ENCODE measurements around the gene SLC25A18.
"Not testable (repeated sequence)": the region's sequence is repeated elsewhere in the genome, so short reads cannot be mapped to it uniquely, and the experiment has no call there.

Gene SLC25A18

DNA sequence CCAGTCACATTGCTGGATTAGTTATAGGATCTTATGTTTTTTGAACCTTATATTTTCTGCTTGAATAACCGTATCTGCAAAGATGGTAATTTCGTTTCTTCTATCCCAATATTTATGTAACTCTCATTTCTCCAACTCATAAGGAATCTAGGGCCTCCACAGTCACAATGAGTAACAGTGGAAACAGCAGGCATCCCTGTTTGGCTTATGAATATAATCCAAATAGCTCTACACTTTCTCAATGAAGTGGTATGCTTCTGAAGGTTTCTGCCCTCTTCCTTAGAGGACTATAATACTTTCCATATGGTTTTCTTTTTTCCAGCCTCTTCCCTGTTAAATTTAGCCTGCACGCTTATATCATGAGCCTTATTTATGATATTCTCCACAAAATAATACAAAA, 48.8 kb downstream of the SLC25A18 start:
- DNase-seq, result no peak

DNA sequence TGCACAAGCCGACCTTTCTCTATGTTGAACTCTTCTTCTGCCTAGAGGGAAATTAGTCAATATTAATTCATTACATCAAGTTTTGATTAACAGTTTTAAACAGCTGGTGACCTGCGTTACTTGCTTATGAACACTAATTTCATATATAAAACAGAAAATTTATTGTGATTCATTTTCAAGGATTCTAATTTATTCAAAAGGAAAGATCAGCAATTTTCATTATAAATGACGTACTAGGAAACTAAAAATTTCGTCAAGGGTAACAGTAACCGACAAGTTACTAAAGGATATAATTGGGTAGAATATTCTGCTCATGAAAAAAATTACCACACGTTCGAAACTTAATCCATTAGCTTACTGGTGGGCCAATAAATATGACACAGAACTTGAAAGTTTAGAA, 50.0 kb downstream of the SLC25A18 start:
- no peak for DNase-seq

DNA sequence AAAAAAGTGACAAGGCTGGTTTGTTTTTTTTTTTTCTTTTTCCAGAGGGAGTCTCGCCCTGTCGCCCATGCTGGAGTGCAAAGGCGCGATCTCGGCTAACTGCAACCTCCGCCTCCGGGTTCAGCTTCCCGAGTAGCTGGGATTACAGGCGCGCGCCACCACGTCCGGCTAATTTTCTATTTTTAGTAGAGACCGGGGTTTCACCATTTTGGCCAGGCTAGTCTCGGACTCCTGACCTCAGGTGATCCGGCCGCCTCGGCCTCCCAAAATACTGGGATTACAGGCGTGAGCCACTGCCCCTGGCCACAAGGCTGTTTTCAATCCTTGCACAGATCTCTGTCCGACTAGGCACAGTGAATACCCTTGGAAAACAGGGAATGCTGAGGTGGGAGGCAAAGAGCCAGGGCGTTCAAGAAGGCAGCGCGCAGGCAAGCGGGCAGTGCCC, 64.7 kb downstream of the SLC25A18 start:
- DNase-seq, result no peak

DNA sequence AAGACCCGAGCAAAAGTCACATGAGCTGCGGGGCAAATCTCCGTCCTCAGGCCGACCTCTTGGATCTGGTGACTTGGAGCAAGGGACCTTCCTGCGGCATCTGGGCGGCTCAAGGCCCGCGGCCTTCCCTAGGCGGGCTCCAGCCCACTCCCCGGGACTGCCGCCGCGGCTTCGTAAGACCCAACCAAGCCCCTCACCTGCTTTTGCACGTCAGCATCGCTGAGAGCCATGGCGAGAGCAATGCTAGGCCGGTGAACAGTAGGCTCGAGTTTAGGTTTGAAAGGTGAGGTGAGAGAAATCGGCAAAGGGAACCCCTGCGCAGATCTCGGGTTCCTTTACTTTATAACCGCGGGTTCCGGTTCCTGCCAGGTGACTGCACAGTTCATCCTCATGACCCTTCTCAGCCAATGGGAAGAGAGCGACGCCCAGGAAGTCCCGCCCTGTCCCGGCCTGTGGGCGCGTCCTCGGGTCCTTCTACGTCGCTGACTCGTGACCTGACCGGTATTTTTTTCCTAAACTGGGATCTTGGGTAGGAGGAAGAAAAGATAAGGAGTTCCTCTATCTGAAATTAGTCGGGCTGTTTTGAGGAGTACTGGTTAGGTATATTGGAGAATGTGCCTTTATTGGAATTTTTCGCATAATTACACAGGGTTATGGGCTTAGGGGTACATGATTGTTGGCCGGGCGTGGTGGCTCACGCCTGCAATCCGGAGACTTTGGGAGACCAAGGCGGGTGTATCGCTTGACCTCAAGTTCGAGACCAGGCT, 65.3 kb downstream of the SLC25A18 start, which contains the start of gene ATP6V1E1:
Gene ATP6V1E1, minus strand, starts transcription at position 344 of the 767 bp plus-strand sequence. Its CDS starts 114 bp downstream, at position 230.
- peak; percentile 91 to 93 for DNase-seq

DNA sequence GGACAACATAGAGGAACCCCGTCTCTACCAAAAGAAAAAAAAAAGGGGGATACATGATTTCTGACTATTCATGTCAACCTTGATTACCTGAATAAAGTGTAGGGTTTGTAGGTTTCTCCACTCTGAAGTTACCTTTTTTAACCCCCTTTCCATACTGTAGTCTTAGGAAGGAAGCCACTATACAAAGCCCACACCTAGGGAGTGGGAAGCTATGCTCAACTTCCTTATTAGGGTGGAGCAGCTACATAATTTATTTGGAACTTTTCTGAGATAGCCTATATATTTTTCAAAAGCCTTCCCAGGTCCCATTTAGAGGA, 65.8 kb downstream of the SLC25A18 start:
- DNase-seq, result no peak

DNA sequence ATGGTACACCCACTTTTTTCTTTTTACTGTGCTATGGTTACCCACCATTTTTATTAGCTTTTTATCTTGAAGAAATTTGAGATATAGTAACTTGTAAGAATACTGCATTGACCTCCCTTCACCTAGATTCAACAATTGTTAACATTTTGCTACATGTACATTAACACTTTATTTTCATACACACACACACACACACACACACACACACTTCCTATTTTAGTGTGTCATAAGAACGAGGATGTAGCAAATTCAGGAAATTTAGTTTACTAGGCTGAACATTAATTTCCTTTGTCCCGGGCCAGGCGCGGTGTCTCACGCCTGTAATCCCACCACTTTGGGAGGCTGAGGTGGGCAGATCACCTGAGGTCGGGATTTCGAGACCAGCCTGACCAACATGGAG, 66.3 kb downstream of the SLC25A18 start:
- DNase-seq, result no peak

DNA sequence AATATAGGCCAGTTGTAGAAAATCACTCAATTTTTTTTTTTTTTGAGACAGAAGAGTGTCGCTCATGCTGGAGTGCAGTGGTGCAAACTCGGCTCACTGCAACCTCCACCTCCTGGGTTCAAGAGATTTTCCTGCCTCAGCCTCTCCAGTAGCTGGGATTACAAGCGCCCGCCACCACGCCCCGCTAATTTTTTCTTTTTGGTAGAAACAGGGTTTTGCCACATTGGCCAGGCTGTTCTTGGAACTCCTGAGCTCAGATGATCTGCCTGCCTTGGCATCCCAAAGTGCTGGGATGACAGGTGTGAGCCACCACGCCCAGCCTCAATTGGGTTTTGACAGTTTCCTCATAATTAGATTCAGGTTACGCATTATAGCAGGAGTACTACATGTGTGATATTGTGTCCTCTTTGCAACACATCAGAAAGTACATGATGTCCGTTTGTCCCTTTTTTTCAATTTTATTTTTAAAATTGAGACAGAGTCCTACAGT, 67.8 kb downstream of the SLC25A18 start:
- DNase-seq, result no peak

DNA sequence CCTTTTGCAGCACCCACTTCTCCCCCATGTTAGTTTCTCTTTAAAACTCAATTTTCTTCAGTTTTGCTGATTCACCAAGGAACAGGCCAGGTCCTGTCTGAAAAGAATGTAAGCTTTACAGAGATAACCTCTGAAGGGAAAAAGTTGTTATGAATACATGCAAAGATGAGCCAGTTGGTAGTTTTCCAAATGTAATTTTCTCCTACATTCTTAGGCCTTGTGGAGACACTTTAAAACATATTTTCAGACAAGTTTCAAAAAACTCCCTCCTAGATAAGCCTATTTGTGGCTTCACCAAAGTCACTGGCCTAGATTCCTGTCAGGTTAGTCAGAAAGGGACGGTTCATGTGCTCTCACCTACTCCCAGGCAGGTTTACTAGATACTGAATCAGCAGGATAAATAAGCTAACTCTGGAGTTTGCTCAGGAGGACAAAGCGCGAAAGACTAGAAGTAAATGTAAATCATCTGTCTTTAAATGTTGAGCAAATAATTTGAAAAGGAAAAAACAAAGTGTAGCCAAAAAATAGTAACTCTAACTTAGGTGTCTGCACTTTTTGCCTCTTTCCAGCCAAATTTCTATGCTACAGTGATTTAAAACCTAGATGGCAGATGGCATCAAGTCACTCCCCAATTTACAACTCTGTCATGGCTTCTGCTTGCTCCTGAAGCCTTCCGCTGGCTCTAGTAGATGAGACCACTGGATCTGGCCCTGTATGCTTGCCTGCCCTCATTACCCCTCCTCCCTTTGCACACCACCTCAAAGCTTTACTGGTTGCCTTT, 70.1 kb downstream of the SLC25A18 start:
- DNase-seq, result no peak

DNA sequence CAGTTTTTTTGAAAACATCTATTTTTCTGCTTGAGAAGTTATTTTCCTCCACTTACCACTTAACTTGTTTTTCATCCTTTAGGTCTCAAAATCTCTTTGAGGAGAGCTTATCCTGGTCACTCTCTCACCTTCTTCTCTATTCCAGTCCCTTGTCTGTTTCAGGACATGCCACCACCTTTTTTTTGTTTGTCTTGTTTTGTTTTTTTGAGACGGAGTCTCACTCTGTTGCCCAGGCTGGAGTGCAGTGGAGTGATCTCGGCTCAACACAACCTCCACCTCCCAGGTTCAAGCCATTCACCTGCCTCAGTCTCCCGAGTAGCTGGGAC, 70.7 kb downstream of the SLC25A18 start:
- no peak for DNase-seq

DNA sequence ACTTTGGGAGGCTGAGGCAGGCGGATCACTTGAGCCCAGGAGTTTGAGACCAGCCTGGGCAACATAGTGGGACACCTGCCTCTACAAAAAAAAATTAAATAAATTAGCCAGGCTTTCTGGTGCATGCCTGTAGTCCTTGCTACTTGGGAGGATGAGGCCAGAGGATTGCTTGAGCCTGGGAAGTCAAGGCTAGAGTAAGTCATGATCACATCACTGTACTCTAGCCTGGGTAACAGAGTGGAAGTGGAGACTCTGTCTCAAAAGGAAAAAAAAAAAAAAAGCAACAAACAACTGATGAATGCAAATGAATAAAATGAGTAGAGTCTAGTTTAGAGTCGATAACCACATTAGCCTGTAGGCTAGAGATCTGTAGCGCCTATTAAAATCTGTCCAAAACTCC, 71.4 kb downstream of the SLC25A18 start:
- DNase-seq, result no peak

DNA sequence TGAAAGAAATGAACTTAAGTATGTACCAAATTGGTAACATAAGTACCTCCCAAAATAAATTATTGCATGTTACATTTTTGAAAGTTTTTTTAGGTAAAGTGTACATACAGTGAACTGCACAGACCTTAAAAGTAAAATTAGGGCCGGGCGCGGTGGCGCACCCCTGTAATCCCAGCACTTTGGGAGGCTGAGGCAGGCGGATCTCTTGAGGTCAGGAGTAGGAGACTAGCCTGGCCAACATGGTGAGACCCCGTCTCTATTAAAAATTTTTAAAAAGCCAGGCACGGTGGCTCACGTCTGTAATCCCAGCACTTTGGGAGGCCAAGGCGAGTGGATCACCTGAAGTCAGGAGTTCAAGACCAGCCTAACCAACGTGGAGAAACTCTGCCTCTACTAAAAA, 73.6 kb downstream of the SLC25A18 start:
- not testable (repeated sequence) for DNase-seq

DNA sequence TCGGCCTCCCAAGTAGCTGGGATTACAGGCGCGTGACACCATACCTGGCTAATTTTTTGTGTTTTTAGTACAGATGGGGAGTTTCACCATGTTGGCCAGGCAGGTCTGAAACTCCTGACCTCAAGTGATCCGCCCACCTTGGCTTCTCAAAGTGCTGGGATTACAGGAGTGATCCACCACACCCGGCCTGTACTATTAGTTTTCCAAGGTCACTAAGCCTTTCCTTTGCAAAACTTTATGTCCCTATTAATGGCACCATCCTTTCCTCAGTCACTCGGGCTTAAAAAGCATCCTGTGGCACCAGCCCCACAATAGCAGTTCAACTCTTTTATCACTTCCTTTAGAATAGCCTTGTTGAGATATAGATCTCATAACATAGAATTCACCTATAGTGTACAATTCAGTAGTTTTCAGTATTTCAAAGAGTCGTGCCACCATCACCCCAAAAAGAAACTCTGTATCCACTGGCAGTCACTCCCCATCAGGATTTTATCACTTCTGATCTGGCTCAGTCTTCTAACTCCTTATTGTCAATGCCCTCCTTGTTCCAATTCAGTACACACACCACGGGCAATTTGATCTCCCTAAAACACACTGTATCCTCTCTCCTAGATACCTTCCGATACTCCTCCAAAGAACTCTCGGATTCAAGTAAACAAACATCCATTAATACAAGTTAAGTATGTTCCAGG, 74.3 kb downstream of the SLC25A18 start:
- no peak for DNase-seq

DNA sequence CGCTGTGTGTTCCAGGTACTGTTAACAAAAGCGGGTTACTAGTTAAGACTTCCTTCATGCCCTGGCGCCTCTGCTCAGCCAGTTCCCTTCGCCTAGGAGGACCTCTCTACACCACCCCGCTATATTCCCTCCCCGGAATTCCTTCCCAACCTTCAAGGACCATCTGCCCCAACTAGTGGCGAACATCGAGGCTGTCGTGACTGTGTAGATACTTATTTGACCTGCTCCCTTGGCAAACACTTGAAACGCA, 74.8 kb downstream of the SLC25A18 start:
- DNase-seq, result no peak

DNA sequence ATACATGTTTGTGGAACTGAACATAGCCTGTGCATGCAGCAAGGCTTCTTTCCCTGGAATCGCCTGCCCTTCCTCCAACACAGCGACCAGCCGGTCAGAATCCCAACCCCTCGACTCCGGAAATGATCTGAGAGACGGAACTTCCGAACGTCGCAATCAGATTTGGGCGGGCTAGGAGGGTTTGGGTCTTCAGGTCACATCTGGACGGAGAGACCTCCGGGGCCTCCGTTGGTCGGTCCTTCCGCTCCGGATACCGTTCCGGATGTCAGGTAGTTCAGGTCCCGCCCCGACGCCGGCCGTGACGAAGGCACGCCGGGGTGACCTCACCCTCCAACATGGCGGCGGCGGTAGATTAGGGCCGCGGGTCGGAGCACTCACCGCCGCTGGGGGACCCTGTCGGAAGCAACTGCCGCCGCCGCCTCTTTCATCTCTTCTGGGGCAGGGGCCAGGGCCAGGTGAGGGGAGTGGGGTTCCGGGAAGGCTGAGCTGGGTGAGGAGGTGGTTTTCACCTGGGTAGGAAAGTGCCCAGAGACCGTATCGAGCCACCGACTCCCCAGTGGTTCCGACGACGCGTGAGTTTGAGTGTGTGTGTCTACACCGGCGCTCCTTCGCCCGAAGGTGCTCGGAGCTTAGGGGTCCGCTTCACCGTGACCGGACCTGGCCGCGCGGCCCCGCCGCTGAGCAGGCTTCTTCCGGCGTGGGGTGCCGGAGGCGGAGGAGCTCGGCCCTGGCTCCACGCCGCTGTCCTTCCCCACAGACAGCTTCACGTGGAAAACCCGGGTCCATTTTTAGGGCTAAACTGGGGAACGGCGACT, 75.3 kb downstream of the SLC25A18 start, which contains the start of gene BCL2L13:
Gene BCL2L13, plus strand, starts transcription at position 326 of the 815 bp plus-strand sequence. CDS start 16,955 bp downstream, outside the sequence.
- peak; percentile 77 for DNase-seq

DNA sequence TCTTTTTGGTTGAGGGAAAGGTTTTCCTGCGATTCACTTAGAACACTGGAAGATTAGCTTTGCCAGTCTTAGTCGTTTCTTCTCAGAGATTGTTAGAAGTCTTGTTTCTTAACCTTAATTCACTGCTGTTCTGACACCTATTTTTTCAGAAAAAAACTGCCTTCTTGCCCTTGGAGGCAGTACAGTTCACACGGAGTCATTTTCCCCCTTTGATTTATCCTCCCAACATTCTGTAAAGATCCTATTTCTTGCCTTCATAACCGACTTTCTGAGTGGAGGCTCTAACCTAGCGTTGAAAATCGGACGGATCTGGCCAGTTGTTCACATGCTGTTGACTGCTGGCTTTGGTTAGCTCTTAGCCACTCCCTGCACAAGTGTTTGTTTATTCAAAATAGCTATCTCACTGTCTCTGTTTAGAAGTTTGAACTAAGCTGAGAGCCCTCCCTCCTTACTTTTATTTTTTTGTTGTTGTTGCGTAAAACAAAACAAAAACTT, 76.0 kb downstream of the SLC25A18 start:
- DNase-seq, result no peak

Data from AML-193 (cell line).